GM23338 (cell line): ENCODE measurements around the gene NSMCE4A. TPM values are rescaled to one million over a fixed set of nuclear protein-coding genes. Genes with fewer than 3 reads are reported as not detected.

Source experiments
- ATAC-seq: fragments of 200-7000 bp; cut with Tn5 transposase; 3 replicates; pipeline ENCODE4 v1.9.1; 2020
- DNase-seq: peaks from one replicate; pipeline ENCODE4 v3.0.0-alpha.2; 2015; ENCODE audit warnings: low spot score
- H2AFZ ChIP-seq: fragments of 200-600 bp; sonication (generic); 2 replicates; pipeline ENCODE4 v1.8.0; 2016; ENCODE audit warnings: antibody characterized with exemption, mild to moderate bottlenecking, moderate library complexity
- H3F3A ChIP-seq: fragments of 200-600 bp; sonication (generic); replicated peaks from 2 replicates; pipeline ENCODE4 v1.8.0; 2017; ENCODE audit warnings: antibody characterized with exemption, mixed run types, low read depth
- H3K27ac ChIP-seq: fragments of 200-600 bp; sonication (generic); 2 replicates; pipeline ENCODE4 v1.6.1; 2016; ENCODE audit warnings: low read depth
- H3K27me3 ChIP-seq: fragments of 200-600 bp; sonication (generic); 2 replicates; pipeline ENCODE4 v1.8.0; 2016; ENCODE audit warnings: mild to moderate bottlenecking, mixed run types, moderate library complexity; ENCODE audit not compliant: insufficient read depth
- H3K36me3 ChIP-seq: fragments of 200-600 bp; sonication (generic); 2 replicates; pipeline ENCODE4 v1.8.0; 2016; ENCODE audit warnings: mild to moderate bottlenecking; ENCODE audit not compliant: insufficient read depth
- H3K4me1 ChIP-seq: fragments of 200-600 bp; sonication (generic); 2 replicates; pipeline ENCODE4 v1.8.0; 2016; ENCODE audit warnings: mild to moderate bottlenecking, moderate library complexity; ENCODE audit not compliant: insufficient read depth
- H3K4me2 ChIP-seq: fragments of 200-600 bp; sonication (generic); 2 replicates; pipeline ENCODE4 v1.7.1; 2017; ENCODE audit warnings: mixed run types
- H3K4me3 ChIP-seq: fragments of 200-600 bp; sonication (generic); 2 replicates; pipeline ENCODE4 v1.6.1; 2016; ENCODE audit warnings: mixed run types
- H3K79me2 ChIP-seq: fragments of 200-600 bp; sonication (generic); replicated peaks from 2 replicates; pipeline ENCODE4 v1.8.0; 2017; ENCODE audit warnings: mild to moderate bottlenecking; ENCODE audit not compliant: insufficient read depth
- H3K9me2 ChIP-seq: fragments of 200-600 bp; sonication (generic); 2 replicates; pipeline ENCODE4 v1.8.0; 2017; ENCODE audit not compliant: insufficient read depth
- H4K20me1 ChIP-seq: fragments of 200-600 bp; sonication (generic); replicated peaks from 2 replicates; pipeline ENCODE4 v1.8.0; 2017; ENCODE audit warnings: mild to moderate bottlenecking; ENCODE audit not compliant: insufficient read depth
- H3K27ac Mint-ChIP-seq: 2 replicates; pipeline ENCODE4 v1.8.0; 2020; ENCODE audit warnings: inconsistent platforms, mild to moderate bottlenecking, moderate library complexity, mixed read lengths
- H3K27me3 Mint-ChIP-seq: 3 replicates; pipeline ENCODE4 v1.8.0; 2022; ENCODE audit warnings: low read depth, mild to moderate bottlenecking, moderate library complexity, mixed read lengths, inconsistent platforms; ENCODE audit not compliant: insufficient read depth, poor library complexity
- H3K36me3 Mint-ChIP-seq: 3 replicates; pipeline ENCODE4 v1.8.0; 2021; ENCODE audit warnings: low read depth, mild to moderate bottlenecking, inconsistent platforms, moderate library complexity, mixed read lengths
- H3K4me1 Mint-ChIP-seq: 3 replicates; pipeline ENCODE4 v1.8.0; 2020; ENCODE audit warnings: mild to moderate bottlenecking, inconsistent platforms, mixed read lengths
- H3K4me3 Mint-ChIP-seq: 3 replicates; pipeline ENCODE4 v1.8.0; 2021; ENCODE audit warnings: moderate library complexity, mild to moderate bottlenecking, inconsistent platforms, mixed read lengths
- H3K9me3 Mint-ChIP-seq: 3 replicates; pipeline ENCODE4 v1.8.0; 2020; ENCODE audit warnings: moderate library complexity, mild to moderate bottlenecking, inconsistent platforms, mixed read lengths
- CREB1 ChIP-seq: fragments of 250-450 bp; sonication (Bioruptor Pico); IDR thresholded peaks from 2 replicates; pipeline ENCODE4 v1.5.0; 2020; ENCODE audit warnings: low read depth, mild to moderate bottlenecking, moderate library complexity
- EZH2 ChIP-seq: fragments of 200-600 bp; sonication (generic); IDR thresholded peaks from one replicate; pipeline ENCODE4 v1.8.0; 2017; ENCODE audit warnings: antibody characterized with exemption, mild to moderate bottlenecking, low read depth; ENCODE audit not compliant: unreplicated experiment
- POLR2AphosphoS5 ChIP-seq: IDR thresholded peaks from 2 replicates; pipeline ENCODE4 v1.6.1; 2016; ENCODE audit warnings: antibody characterized with exemption, low read depth
- STAT1 ChIP-seq: IDR thresholded peaks from one replicate; pipeline ENCODE4 v1.6.1; 2016; ENCODE audit warnings: antibody characterized with exemption; ENCODE audit not compliant: unreplicated experiment
- ZNF114 ChIP-seq: fragments of 250-450 bp; sonication (Bioruptor Pico); IDR thresholded peaks from 2 replicates; pipeline ENCODE4 v1.5.0; 2020; ENCODE audit warnings: mild to moderate bottlenecking, moderate library complexity
- polyA plus RNA-seq: library from polyadenylated mRNA; unstranded; fragments of >200 nt; fragmentation: Nextera tagmentation; extraction: Ambion mirVana; gene quantifications from 2 replicates; pipeline ENCODE4 v1.2.1, GENCODE V29; 2016
- total RNA-seq: library from RNA; depleted of rRNA; stranded (reverse); fragments of >200 nt; shearing (Covaris generic); gene quantifications from 2 replicates; pipeline ENCODE4 v1.2.3, GENCODE V29; 2014
- TF ChIP-seq, protein P1 (sequence below): fragments of 250-450 bp; sonication (Bioruptor Pico); IDR thresholded peaks from 2 replicates; pipeline ENCODE4 v1.5.0; 2020; ENCODE audit warnings: mild to moderate bottlenecking, moderate library complexity
- TF ChIP-seq, protein P2 (sequence below): IDR thresholded peaks from 2 replicates; pipeline ENCODE4 v1.6.1; 2016; ENCODE audit warnings: antibody characterized with exemption
- TF ChIP-seq, protein P3 (sequence below), 2 experiments: fragments of 200-600 bp in 1 of 2; sonication (generic) in 1 of 2; conservative IDR thresholded peaks; 2 replicates each; pipeline versions ENCODE4 v1.5.1 to v1.6.1; 2016 to 2017; ENCODE audit warnings: antibody characterized with exemption in 2 of 2, low read depth in 2 of 2, mild to moderate bottlenecking in 2 of 2, moderate library complexity in 1 of 2

NSMCE4A gene
- total and polyA plus RNA-seq, 2 experiments from 2014 or later: 84.8 to 94.9 TPM

DNA sequence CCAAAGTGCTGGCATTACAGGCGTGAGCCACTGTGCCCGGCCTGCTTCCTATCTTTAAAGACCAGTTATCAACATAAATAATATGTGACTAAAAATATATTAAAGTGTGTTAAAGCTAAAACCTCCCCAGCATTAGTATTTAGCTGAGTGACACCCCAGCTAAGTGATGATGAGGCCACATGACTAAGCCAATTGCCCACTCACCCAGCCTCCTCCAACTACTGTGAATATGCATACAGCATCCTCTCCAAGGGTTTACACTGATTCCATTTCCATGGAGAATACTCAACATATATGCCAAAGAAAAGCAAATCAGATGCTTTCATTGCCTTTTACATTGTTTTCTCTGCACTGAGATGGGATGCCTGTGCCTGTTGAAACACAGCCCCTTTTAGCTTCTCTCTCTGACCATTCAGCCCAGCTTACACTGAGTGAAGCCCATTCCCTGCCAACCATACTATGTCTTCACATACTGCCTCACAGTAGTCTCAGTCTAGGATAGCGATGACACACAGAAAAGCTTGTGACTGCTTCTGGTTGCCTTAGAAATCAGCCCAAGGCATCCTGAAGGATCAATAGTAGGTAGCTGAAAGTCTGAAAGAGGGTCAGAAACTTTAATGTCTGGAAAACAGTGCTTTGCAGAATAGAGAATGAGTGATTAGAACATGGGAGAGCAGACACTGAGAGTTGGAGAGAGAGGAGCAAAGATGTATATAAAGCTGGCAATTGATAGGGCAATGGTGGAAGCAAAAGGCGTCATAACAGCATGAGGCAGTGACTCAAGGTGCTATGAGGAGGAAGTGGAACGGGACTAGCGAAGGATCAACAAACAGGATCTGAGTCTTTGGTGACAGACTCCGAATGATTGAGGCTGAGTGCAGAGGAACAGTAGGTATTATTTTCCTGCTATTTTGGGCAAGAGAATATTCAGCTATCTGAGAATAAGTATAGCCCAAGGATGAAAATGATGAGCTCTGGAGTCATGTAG lies 27.4 kb downstream of the NSMCE4A start:
- Histone ChIP-seq H3K4me3 (no peak overlapping the region), H2AFZ (no peak overlapping the region), H3K79me2 (no peaks in the 10 kb centered on the region), H3K27ac (no peak overlapping the region; the same call in 1 of the 2 replicates), H3K27me3 (no peaks in the 10 kb centered on the region), H3K9me2 (no peaks in the 10 kb centered on the region), H4K20me1 (no peaks in the 10 kb centered on the region), H3K4me2 (no peak overlapping the region), H3F3A (no peaks in the 10 kb centered on the region), H3K36me3 (no peaks in the 10 kb centered on the region), H3K4me1 (no peaks in the 10 kb centered on the region)
- TF ChIP-seq, protein P1, sequence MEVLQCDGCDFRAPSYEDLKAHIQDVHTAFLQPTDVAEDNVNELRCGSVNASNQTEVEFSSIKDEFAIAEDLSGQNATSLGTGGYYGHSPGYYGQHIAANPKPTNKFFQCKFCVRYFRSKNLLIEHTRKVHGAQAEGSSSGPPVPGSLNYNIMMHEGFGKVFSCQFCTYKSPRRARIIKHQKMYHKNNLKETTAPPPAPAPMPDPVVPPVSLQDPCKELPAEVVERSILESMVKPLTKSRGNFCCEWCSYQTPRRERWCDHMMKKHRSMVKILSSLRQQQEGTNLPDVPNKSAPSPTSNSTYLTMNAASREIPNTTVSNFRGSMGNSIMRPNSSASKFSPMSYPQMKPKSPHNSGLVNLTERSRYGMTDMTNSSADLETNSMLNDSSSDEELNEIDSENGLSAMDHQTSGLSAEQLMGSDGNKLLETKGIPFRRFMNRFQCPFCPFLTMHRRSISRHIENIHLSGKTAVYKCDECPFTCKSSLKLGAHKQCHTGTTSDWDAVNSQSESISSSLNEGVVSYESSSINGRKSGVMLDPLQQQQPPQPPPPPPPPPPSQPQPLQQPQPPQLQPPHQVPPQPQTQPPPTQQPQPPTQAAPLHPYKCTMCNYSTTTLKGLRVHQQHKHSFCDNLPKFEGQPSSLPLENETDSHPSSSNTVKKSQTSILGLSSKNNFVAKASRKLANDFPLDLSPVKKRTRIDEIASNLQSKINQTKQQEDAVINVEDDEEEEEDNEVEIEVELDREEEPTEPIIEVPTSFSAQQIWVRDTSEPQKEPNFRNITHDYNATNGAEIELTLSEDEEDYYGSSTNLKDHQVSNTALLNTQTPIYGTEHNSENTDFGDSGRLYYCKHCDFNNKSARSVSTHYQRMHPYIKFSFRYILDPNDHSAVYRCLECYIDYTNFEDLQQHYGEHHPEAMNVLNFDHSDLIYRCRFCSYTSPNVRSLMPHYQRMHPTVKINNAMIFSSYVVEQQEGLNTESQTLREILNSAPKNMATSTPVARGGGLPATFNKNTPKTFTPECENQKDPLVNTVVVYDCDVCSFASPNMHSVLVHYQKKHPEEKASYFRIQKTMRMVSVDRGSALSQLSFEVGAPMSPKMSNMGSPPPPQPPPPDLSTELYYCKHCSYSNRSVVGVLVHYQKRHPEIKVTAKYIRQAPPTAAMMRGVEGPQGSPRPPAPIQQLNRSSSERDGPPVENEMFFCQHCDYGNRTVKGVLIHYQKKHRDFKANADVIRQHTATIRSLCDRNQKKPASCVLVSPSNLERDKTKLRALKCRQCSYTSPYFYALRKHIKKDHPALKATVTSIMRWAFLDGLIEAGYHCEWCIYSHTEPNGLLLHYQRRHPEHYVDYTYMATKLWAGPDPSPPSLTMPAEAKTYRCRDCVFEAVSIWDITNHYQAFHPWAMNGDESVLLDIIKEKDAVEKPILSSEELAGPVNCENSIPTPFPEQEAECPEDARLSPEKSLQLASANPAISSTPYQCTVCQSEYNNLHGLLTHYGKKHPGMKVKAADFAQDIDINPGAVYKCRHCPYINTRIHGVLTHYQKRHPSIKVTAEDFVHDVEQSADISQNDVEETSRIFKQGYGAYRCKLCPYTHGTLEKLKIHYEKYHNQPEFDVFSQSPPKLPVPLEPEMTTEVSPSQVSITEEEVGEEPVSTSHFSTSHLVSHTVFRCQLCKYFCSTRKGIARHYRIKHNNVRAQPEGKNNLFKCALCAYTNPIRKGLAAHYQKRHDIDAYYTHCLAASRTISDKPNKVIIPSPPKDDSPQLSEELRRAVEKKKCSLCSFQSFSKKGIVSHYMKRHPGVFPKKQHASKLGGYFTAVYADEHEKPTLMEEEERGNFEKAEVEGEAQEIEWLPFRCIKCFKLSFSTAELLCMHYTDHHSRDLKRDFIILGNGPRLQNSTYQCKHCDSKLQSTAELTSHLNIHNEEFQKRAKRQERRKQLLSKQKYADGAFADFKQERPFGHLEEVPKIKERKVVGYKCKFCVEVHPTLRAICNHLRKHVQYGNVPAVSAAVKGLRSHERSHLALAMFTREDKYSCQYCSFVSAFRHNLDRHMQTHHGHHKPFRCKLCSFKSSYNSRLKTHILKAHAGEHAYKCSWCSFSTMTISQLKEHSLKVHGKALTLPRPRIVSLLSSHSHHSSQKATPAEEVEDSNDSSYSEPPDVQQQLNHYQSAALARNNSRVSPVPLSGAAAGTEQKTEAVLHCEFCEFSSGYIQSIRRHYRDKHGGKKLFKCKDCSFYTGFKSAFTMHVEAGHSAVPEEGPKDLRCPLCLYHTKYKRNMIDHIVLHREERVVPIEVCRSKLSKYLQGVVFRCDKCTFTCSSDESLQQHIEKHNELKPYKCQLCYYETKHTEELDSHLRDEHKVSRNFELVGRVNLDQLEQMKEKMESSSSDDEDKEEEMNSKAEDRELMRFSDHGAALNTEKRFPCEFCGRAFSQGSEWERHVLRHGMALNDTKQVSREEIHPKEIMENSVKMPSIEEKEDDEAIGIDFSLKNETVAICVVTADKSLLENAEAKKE: no peak
- TF ChIP-seq, protein P2, sequence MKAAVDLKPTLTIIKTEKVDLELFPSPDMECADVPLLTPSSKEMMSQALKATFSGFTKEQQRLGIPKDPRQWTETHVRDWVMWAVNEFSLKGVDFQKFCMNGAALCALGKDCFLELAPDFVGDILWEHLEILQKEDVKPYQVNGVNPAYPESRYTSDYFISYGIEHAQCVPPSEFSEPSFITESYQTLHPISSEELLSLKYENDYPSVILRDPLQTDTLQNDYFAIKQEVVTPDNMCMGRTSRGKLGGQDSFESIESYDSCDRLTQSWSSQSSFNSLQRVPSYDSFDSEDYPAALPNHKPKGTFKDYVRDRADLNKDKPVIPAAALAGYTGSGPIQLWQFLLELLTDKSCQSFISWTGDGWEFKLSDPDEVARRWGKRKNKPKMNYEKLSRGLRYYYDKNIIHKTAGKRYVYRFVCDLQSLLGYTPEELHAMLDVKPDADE: no peak
- no peak for TF ChIP-seq STAT1
- TF ChIP-seq EZH2: no peak
- TF ChIP-seq POLR2AphosphoS5: no peak
- no peak for TF ChIP-seq CREB1 (CRISPR knock-in tag)
- TF ChIP-seq, protein P3, sequence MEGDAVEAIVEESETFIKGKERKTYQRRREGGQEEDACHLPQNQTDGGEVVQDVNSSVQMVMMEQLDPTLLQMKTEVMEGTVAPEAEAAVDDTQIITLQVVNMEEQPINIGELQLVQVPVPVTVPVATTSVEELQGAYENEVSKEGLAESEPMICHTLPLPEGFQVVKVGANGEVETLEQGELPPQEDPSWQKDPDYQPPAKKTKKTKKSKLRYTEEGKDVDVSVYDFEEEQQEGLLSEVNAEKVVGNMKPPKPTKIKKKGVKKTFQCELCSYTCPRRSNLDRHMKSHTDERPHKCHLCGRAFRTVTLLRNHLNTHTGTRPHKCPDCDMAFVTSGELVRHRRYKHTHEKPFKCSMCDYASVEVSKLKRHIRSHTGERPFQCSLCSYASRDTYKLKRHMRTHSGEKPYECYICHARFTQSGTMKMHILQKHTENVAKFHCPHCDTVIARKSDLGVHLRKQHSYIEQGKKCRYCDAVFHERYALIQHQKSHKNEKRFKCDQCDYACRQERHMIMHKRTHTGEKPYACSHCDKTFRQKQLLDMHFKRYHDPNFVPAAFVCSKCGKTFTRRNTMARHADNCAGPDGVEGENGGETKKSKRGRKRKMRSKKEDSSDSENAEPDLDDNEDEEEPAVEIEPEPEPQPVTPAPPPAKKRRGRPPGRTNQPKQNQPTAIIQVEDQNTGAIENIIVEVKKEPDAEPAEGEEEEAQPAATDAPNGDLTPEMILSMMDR (conservative IDR thresholded peaks at IDR 0.05; ENCODE audit: low read depth in 2 of 2): no peak
- no peak for TF ChIP-seq ZNF114 (CRISPR knock-in tag)
- ATAC-seq (no peak), DNase-seq (no peak)
- H3K36me3 Mint-ChIP-seq: no peaks in the 10 kb centered on the region
- peaks cover 10% of the 10 kb centered on the region for H3K4me1 Mint-ChIP-seq
- peaks cover 2% of the 10 kb centered on the region for H3K27me3 Mint-ChIP-seq
- no peaks in the 10 kb centered on the region for H3K9me3 Mint-ChIP-seq
- no peak overlapping the region for H3K27ac Mint-ChIP-seq
- H3K4me3 Mint-ChIP-seq: no peak overlapping the region
